Endothelial cell of umbilical vein (primary cell): Measurements from ENCODE around the gene CORO2B. TPM values are rescaled to one million over a fixed set of nuclear protein-coding genes. Genes with fewer than 3 reads are reported as not detected.

ENCODE experiments used
- BruUV-seq: library from RNA; stranded (reverse); fragments of 400-500 nt; replicated peaks from 2 replicates; lab custom pipeline; 2021; lab: Mats Ljungman, UMichigan
- CTCF ChIA-PET: fragments of 300-600, 350-600 bp; sonication (Branson Sonifier 250); formaldehyde crosslinking; loops from one replicate; lab custom pipeline; 2021; ENCODE audit warnings: antibody characterized with exemption, inconsistent platforms; lab: Charles Lee
- POLR2A ChIA-PET: fragments of 300-600, 350-600 bp; sonication (Branson Sonifier 250); formaldehyde crosslinking; loops from one replicate; lab custom pipeline; 2021; ENCODE audit warnings: antibody characterized with exemption, inconsistent platforms; lab: Charles Lee
- DNase-seq: peaks from one replicate; pipeline ENCODE4 v3.0.0-alpha.2; 2011; ENCODE audit warnings: low read depth, low spot score
- FAIRE-seq: peaks from 2 replicates; lab custom pipeline; 2011; peaks lifted over from hg19 to GRCh38; lab: Jason Lieb, UNC
- H2AFZ ChIP-seq: 2 replicates; pipeline ENCODE4 v1.6.0; 2012; ENCODE audit warnings: low read depth, low read length, control low read depth, inconsistent platforms
- H3K27ac ChIP-seq: 2 replicates; pipeline ENCODE4 v1.5.1; 2011; ENCODE audit warnings: low read depth, mild to moderate bottlenecking, control low read depth, low read length, moderate library complexity; ENCODE audit not compliant: insufficient read depth
- H3K27me3 ChIP-seq, 2 experiments: 2 replicates each; pipeline versions ENCODE4 v1.6.0 to v1.6.1; 2011; ENCODE audit warnings: low read length in 2 of 2, mixed read lengths in 1 of 2; ENCODE audit not compliant: control insufficient read depth in 2 of 2, insufficient read depth in 2 of 2
- H3K36me3 ChIP-seq, 2 experiments: 2 replicates in 1 of 2; 3 replicates in 1 of 2; pipeline ENCODE4 v1.5.1; 2011; ENCODE audit warnings: low read length in 2 of 2, mild to moderate bottlenecking in 1 of 2, moderate library complexity in 1 of 2; ENCODE audit not compliant: control insufficient read depth in 2 of 2, insufficient read depth in 2 of 2; ENCODE audit errors: extremely low read depth in 1 of 2
- H3K4me1 ChIP-seq: 3 replicates; pipeline ENCODE4 v1.5.1; 2011; ENCODE audit warnings: mild to moderate bottlenecking, low read length; ENCODE audit not compliant: control insufficient read depth, insufficient read depth; ENCODE audit errors: extremely low read depth
- H3K4me2 ChIP-seq: 2 replicates; pipeline ENCODE4 v1.6.1; 2011; ENCODE audit warnings: low read length, control low read depth, mixed read lengths; ENCODE audit not compliant: insufficient read depth
- H3K4me3 ChIP-seq, 3 experiments: fragments of 200-600 bp in 1 of 3; sonication (generic), shearing (Covaris generic) in 1 of 3; replicated peaks in 1 of 3; 2 replicates each; pipeline ENCODE4 v1.5.1; 2011 to 2016; ENCODE audit warnings: control low read depth in 3 of 3, low read length in 3 of 3, mild to moderate bottlenecking in 2 of 3, inconsistent platforms in 1 of 3, low read depth in 1 of 3, moderate library complexity in 1 of 3; ENCODE audit not compliant: insufficient read depth in 1 of 3
- H3K79me2 ChIP-seq: 2 replicates; pipeline ENCODE4 v1.6.0; 2012; ENCODE audit warnings: low read length, inconsistent platforms; ENCODE audit not compliant: control insufficient read depth, insufficient read depth
- H3K9ac ChIP-seq: replicated peaks from 2 replicates; pipeline ENCODE3; 2011; ENCODE audit warnings: low read length, control low read depth; ENCODE audit not compliant: insufficient read depth; ENCODE audit errors: extremely low read depth
- H3K9me1 ChIP-seq: replicated peaks from 3 replicates; pipeline ENCODE4 v1.6.0; 2011; ENCODE audit warnings: mild to moderate bottlenecking, low read length; ENCODE audit not compliant: control insufficient read depth, insufficient read depth; ENCODE audit errors: extremely low read depth
- H3K9me3 ChIP-seq: replicated peaks from 2 replicates; pipeline ENCODE4 v1.5.1; 2012; ENCODE audit warnings: low read length, inconsistent platforms; ENCODE audit not compliant: control insufficient read depth, insufficient read depth
- H4K20me1 ChIP-seq: replicated peaks from 2 replicates; pipeline ENCODE3; 2011; ENCODE audit warnings: mild to moderate bottlenecking, low read length; ENCODE audit not compliant: control insufficient read depth, insufficient read depth; ENCODE audit errors: extremely low read depth
- EZH2 ChIP-seq: IDR thresholded peaks from 2 replicates; pipeline ENCODE4 v1.6.1; 2012; ENCODE audit warnings: borderline replicate concordance, low read depth, mild to moderate bottlenecking, moderate library complexity, low read length, inconsistent platforms; ENCODE audit not compliant: severe bottlenecking
- FOS ChIP-seq: IDR thresholded peaks from 2 replicates; pipeline ENCODE4 v1.6.1; 2011; ENCODE audit warnings: mild to moderate bottlenecking, low read length, moderate library complexity, borderline replicate concordance; ENCODE audit not compliant: insufficient read depth
- GATA2 ChIP-seq: IDR thresholded peaks from 2 replicates; pipeline ENCODE4 v1.7.0; 2011; ENCODE audit warnings: low read depth, mild to moderate bottlenecking, moderate library complexity, mixed read lengths, low read length; ENCODE audit not compliant: insufficient read length, insufficient read depth
- JUN ChIP-seq: IDR thresholded peaks from 2 replicates; pipeline ENCODE4 v1.6.1; 2011; ENCODE audit warnings: borderline replicate concordance, low read depth; ENCODE audit not compliant: insufficient read length, insufficient read depth
- MYC ChIP-seq: IDR thresholded peaks from one replicate; pipeline ENCODE4 v1.6.1; 2011; ENCODE audit warnings: mild to moderate bottlenecking, low read depth, low read length
- POLR2A ChIP-seq: IDR thresholded peaks from 2 replicates; pipeline ENCODE4 v1.6.1; 2012; ENCODE audit warnings: low read depth, mild to moderate bottlenecking, control low read depth, low read length
- POLR2AphosphoS5 ChIP-seq: IDR thresholded peaks from 2 replicates; pipeline ENCODE4 v1.6.1; 2012; ENCODE audit warnings: low read depth, mild to moderate bottlenecking, control low read depth, low read length, moderate library complexity; ENCODE audit not compliant: insufficient read depth
- dilution Hi-C: fragments of 300-500 bp; cut with MboI; formaldehyde crosslinking; loops from one replicate; pipeline ENCODE4 v1.15.0; 2019; ENCODE audit warnings: low sequenced_read_pairs; ENCODE audit not compliant: extremely low pct_ligation_motif_present
- intact Hi-C: fragments of 100-400 bp; cut with micrococcal nuclease; formaldehyde crosslinking; loops from one replicate; pipeline ENCODE4 v1.10.0; 2022
- polyA plus RNA-seq, 4 experiments: library from polyadenylated mRNA; depleted of rRNA in 3 of 4; stranded (reverse) in 3 of 4; unstranded in 1 of 4; fragments of >200 nt; gene quantifications; 2 replicates each; pipeline versions ENCODE4 v1.2.1 to v1.2.3, GENCODE V29; 2011 to 2012; ENCODE audit warnings: missing spikeins in 1 of 4
- total RNA-seq: library from RNA; stranded (reverse); gene quantifications from 2 replicates; pipeline ENCODE4 v1.2.3, GENCODE V29; 2021

CORO2B gene
- total and polyA plus RNA-seq, 2 donors (not counting 3 experiments of a cell fraction or from before 2014, with no cell fraction given): 2.4 to 3.7 TPM

- Histone ChIP-seq H4K20me1 (no peaks in the 10 kb centered on the region), H3K36me3 (peaks cover 3 to 4% of the 10 kb centered on the region in 2 experiments), H3K9me3 (no peaks in the 10 kb centered on the region), H3K4me3 (no peak overlapping the region), H2AFZ (no peak overlapping the region), H3K9me1 (no peaks in the 10 kb centered on the region), H3K79me2 (no peaks in the 10 kb centered on the region), H3K27me3 (no peaks in the 10 kb centered on the region), H3K9ac (no peak overlapping the region), H3K4me2 (no peak overlapping the region), H3K4me1 (peaks cover 6% of the 10 kb centered on the region), H3K27ac (no peak overlapping the region)
- ChIA-PET POLR2A (no interaction called here), CTCF (interaction anchor here (1.3 kb wide), 1 partner anchor 11 kb away, joined by 5 read pairs; no protein-coding TSS in a partner anchor)
- intact Hi-C loops (no loop called here), dilution Hi-C loops (no loop called here)
- no peak for TF ChIP-seq JUN
- no peak for TF ChIP-seq POLR2AphosphoS5
- no TSS peak for BruUV-seq
- FAIRE-seq (no peak), DNase-seq (no peak)
Measured at GRCh38 chr15:68773036-68773435, 194.2 kb downstream of the CORO2B start.

GRCh38 chr15:68774120-68774519, 195.3 kb downstream of the CORO2B start:
- ChIA-PET CTCF (no interaction called here), POLR2A (no interaction called here)
- no peak overlapping the region for H3K9ac ChIP-seq
- H2AFZ ChIP-seq: no peak overlapping the region
- no peaks in the 10 kb centered on the region for H3K9me3 ChIP-seq
- no peak overlapping the region for H3K4me2 ChIP-seq
- dilution Hi-C loops: no loop called here
- H3K36me3 ChIP-seq: peaks cover 4 to 6% of the 10 kb centered on the region in 2 experiments
- no peak overlapping the region for H3K4me3 ChIP-seq
- no peaks in the 10 kb centered on the region for H4K20me1 ChIP-seq
- H3K27ac ChIP-seq: no peak overlapping the region
- no peak for DNase-seq
- no peaks in the 10 kb centered on the region for H3K27me3 ChIP-seq
- TF ChIP-seq POLR2A: no peak
- no peak for TF ChIP-seq EZH2
- no peak for TF ChIP-seq POLR2AphosphoS5
- TF ChIP-seq GATA2: no peak
- TF ChIP-seq FOS: no peak
- TF ChIP-seq JUN: no peak
- TF ChIP-seq MYC: no peak
- H3K9me1 ChIP-seq: no peaks in the 10 kb centered on the region
- intact Hi-C loops: no loop called here
- FAIRE-seq: no peak
- H3K79me2 ChIP-seq: no peaks in the 10 kb centered on the region
- H3K4me1 ChIP-seq: no peaks in the 10 kb centered on the region
- BruUV-seq: no TSS peak
